Measurements from ENCODE around the gene ATP13A1. TPM values are rescaled to one million over a fixed set of nuclear protein-coding genes. Genes with fewer than 3 reads are reported as not detected.
A peak's percentile ranks its signal among the peaks of the same experiment; 100 is the strongest.

The ATP13A1 gene
- total RNA-seq, 2 experiments from 2014 or later: 58.3 to 122 TPM

GRCh38 chr19:19643158-19644053, 20.1 kb downstream of the ATP13A1 start, which contains the start of gene GMIP:
GMIP (minus strand) TSS chr19:19643657; CDS start chr19:19643529, 128 bp downstream.
- POLR2A ChIA-PET: no interaction called here
- Histone ChIP-seq H4K20me1 (ENCODE audit: insufficient read depth, low read length) (no peaks in the 10 kb centered on the region), H3K27ac (ENCODE audit: low read depth, low read length, poor library complexity, severe bottlenecking) (peak within 1 kb of the TSS; percentile 90), H2AFZ (ENCODE audit: low read length) (peak within 1 kb of the TSS; percentile 26; the same call in 1 of the 2 replicates), H3K4me1 (ENCODE audit: insufficient read depth, low read length, poor library complexity, severe bottlenecking) (peaks cover 21% of the 10 kb centered on the region), H3K4me3 (ENCODE audit: low read depth, low read length, poor library complexity, severe bottlenecking) (peak within 1 kb of the TSS; percentile 78), H3K9me2 (ENCODE audit: insufficient read depth, low read length) (no peaks in the 10 kb centered on the region), H3K4me2 (ENCODE audit: low read length) (peak within 1 kb of the TSS; percentile 87), H3K9me3 (ENCODE audit: low read length) (no peaks in the 10 kb centered on the region), H3K36me3 (ENCODE audit: insufficient read depth, low read length) (peaks cover 63% of the 10 kb centered on the region), H3K79me2 (ENCODE audit: insufficient read depth, low read depth, low read length) (peaks cover 16% of the 10 kb centered on the region; the same call in 1 of the 2 replicates)
- TF ChIP-seq EZH2phosphoT487 (IDR thresholded peaks at IDR 0.05; ENCODE audit: borderline replicate concordance, low read depth, low read length): no peak
- peak; percentile 96 for TF ChIP-seq CTCF (conservative IDR thresholded peaks at IDR 0.05; ENCODE audit: low read length)
- intact Hi-C loops (cut with micrococcal nuclease; ENCODE audit: unreplicated experiment): loop anchor here (1.0 kb wide), 1 partner anchor 111 kb away; no protein-coding TSS in a partner anchor
- no TSS peak for BruUV-seq (replicated peaks)
- CTCF ChIA-PET (ENCODE audit: unreplicated experiment): no interaction called here
- peak; percentile 85 for DNase-seq (ENCODE audit: low spot score)

GRCh38 chr19:19642506-19643157, 20.8 kb downstream of the ATP13A1 start:
- POLR2A ChIA-PET: no interaction called here
- peaks cover 16% of the 10 kb centered on the region; the same call in 1 of the 2 replicates for H3K79me2 ChIP-seq (ENCODE audit: insufficient read depth, low read depth, low read length)

More at GRCh38 chr19:19642506-19643157, 20.8 kb downstream of the ATP13A1 start:
- H3K9me3 ChIP-seq (ENCODE audit: low read length): no peaks in the 10 kb centered on the region
- H3K9me2 ChIP-seq (ENCODE audit: insufficient read depth, low read length): no peaks in the 10 kb centered on the region
- H3K36me3 ChIP-seq (ENCODE audit: insufficient read depth, low read length): peaks cover 62% of the 10 kb centered on the region
- BruUV-seq (replicated peaks): no TSS peak
- intact Hi-C loops (cut with micrococcal nuclease; ENCODE audit: unreplicated experiment): loop anchor here (1.0 kb wide), 1 partner anchor 110 kb away; no protein-coding TSS in a partner anchor
- H3K4me2 ChIP-seq (ENCODE audit: low read length): peak overlapping the region; percentile 87
- peak overlapping the region; percentile 78 for H3K4me3 ChIP-seq (ENCODE audit: low read depth, low read length, poor library complexity, severe bottlenecking)
- peaks cover 21% of the 10 kb centered on the region for H3K4me1 ChIP-seq (ENCODE audit: insufficient read depth, low read length, poor library complexity, severe bottlenecking)
- peak overlapping the region; percentile 90 for H3K27ac ChIP-seq (ENCODE audit: low read depth, low read length, poor library complexity, severe bottlenecking)
- H4K20me1 ChIP-seq (ENCODE audit: insufficient read depth, low read length): no peaks in the 10 kb centered on the region
- CTCF ChIA-PET (ENCODE audit: unreplicated experiment): no interaction called here
- no peak for TF ChIP-seq EZH2phosphoT487 (IDR thresholded peaks at IDR 0.05; ENCODE audit: borderline replicate concordance, low read depth, low read length)
- no peak for TF ChIP-seq CTCF (conservative IDR thresholded peaks at IDR 0.05; ENCODE audit: low read length)
- peak; percentile 29 for DNase-seq (ENCODE audit: low spot score)
- H2AFZ ChIP-seq (ENCODE audit: low read length): peak overlapping the region; percentile 26; the same call in 1 of the 2 replicates
